HUDEP-2 (cell line): ENCODE results near the gene LPCAT4.
A peak's percentile ranks its signal among the peaks of the same experiment; 100 is the strongest.
"Not testable (repeated sequence)": the region's sequence is repeated elsewhere in the genome, so short reads cannot be mapped to it uniquely, and the experiment has no call there.

Experiments used
- DNase-seq, 76 experiments: peaks; one replicate each; lab custom pipeline; 2025; ENCODE audit not compliant: unreplicated experiment in 76 of 76; lab: John Stamatoyannopoulos, UW

Gene LPCAT4

DNA sequence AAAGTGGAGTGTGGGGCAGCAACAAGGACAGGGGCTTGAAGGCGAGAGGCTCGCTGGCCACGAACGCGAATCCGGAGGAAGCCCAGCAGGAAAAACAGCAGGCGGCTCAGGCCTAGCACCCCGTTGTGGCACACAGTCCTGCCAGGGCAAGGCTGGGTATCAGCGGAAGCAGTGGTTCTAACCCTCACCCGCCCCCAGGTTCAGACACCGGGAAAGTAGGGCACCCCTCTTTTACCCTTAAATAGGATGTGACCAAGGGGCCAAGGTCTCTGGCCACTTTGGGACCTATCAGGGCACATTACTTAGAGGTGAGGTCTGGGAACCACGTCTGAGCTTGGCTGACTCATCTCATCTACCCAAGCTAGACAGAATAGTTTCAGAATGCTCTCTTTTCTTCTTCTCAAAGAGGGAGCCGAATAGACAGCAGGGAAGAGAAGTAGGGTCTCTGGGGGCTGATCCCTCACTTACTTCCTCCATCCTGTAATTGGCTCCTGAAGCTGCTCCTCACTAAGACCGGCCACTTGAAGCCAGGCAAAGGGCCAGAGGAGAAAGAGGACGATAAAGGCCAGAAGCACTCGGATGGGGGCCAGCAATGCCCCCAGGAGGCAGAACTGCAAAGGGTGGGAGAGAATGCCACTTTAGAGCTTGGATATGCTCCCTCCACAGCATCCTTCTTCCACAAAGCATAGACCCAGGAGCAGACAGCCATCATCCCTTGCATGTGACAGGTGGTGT, 1.7 kb downstream of the LPCAT4 start:
- no peak for DNase-seq

DNA sequence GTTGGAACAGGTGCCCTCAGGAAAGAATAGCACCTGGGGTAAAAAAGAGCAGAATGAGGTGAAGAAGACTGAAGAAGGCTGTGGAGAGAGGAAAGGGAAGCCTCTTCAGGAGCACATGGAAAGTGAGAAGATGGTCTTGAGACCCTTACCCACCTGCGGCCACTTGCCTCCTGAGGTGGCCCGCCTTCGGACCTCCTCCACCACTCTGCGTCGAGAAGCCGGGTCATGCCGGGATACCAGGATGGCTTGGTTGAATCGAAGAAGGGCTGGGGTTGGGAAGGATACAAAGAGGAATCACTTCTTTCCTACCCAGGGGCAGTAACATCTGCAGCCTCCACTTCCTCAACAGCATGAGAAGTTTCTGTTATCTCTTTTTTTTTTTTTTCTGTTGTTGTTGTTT, 3.0 kb downstream of the LPCAT4 start:
- no peak for DNase-seq

DNA sequence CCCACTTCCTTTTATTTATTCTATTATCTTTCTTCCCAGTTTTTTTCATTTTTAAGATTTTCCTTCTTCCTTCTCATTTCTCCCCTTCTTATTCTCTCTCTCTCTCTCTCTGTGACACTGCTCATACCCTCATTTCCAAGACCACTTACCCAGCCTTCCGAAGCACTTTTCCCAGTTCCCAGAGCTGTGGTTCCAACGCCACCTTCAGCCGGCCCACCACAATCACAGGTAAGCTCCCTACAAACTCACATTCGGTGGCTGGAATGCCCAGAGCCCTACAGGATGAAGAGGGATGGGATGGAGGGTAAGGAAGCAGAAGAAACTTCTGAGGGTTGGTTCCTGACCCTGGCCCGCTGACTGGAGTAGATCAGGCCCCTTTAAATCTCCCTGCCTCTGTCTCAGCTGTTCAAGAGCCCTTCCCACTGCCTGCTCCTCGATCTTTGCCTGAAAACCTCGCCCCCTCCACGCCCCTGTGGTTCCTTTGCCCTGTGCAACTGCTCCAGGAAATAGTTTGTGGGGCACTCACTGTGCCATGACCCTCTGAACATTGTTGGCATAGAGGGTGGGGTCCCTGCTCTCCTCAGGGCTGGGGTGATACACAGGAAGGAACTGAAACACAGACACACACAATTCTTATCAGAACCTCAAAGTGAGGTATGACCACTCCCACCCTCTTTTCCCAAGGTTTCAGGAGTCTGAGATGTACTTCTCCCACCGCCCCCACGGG, 4.8 kb downstream of the LPCAT4 start:
- no peak for DNase-seq

DNA sequence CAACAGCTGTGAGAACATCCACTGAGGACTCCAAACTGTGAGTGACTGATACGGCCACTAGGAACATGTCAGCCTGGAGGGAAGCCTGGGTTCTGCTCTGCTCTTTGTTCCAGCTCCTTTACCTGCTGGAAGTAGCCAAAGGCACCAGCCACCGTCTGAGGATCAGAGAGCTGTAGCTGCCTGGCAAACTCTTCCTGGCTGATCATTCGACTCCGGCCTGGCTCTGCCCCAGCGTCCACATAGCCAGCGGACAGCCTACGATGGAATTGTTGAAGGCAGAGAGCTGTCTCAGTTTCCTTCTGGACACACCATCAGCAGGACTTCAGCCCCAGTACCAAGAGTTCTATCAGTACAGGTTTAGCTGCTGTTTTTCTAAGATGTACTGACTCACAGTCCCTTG, 5.7 kb downstream of the LPCAT4 start:
- DNase-seq = no peak

DNA sequence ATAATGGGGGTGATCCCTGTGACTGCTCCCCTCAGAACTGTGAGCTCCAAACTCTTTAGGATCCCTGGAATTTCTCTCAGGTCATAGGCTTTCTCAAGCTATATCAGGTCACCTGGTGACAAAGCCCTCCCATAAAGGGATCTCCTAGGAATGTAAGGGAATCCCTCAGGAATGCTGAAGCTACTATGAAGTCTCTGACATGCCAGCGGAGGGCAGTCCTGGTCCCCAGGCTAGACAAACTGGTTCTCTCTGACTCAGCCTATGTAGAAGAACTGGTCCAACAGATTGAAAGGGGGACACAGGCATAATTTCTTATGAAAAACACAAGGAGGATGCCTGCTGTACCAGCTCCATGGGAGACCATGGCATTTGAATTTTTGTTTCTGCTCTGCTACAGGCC, 6.7 kb downstream of the LPCAT4 start:
- DNase-seq = no peak

DNA sequence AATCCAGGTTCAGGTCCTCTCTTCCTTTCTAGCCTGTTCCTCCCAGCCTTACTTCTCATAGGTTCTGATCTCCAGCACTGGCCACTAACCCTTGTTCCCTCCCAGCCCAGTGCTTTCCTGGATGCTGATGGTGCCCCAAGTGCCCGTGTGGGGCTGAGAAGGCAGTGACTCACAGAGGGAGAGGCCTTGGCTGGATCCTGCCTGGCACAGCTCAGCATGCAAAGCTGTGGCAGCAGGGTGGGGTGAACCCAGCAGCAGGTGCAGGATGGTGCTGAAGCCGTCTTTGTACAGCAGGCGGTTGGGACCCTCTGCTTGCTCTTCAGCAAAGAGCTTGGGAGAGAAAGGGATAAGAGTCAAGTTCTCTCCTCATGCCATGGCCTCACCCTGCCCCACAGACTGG, 7.6 kb downstream of the LPCAT4 start:
- peak in 1 of 76 experiments; percentile 3 for DNase-seq

DNA sequence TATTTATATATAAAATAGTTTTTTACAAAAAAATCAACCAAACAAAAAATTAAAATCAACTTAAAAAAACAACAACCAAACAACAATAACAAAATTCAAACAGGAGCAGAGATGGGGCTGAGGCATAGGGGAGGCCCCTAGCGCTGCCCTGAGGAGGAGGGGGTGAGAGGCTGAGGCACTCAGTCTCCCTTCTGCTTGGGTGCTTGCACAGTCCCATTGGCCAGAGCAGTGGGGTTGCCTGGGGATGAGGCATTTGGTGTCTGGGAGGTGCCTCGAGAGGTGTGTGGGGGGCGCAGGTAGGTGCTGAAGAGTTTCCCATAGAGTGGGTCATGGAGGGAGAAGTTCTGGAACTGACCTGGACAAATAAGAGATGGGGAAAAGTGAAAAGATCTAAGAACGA, 8.0 kb downstream of the LPCAT4 start:
- DNase-seq = no peak

DNA sequence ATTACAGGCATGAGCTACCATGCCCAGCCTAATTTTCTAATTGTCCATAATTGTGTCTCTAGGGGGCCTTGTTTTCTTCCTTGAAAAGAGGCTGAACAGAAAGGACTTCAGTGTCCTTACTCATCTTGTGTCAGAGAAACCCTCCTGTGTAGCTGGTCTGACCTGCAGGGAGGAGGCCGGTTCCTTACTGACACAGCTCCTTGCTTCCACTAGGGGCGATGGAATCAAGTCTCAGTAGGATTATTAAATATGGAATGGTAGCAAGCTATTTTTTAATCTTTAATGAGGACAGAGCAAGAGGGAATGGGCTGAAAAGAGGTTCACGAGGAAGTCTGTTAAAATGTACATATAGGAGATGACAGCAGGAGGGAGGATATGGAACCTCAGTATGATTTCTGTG, 8.6 kb downstream of the LPCAT4 start:
- peak in 2 of 76 experiments; percentile 11 to 12 for DNase-seq

DNA sequence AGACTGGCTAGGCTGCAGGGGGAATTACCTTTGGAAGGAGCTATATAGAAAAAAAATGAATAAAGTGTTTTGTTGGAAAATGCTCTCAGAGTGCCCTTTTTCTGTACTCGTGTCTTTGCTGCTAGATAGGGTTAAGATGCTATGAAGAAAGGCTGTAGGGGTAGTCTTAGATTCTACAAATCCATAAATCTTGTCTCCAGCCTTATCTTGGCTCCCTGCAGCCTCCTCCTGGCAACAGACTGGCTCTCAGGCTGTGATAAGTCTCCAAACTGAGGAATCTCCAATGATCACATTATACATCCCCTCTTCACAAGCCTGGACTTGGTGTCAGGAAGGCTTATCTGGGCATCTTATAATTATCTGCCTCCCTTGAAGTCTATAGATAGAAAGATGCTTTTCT, 9.3 kb downstream of the LPCAT4 start:
- no peak for DNase-seq

DNA sequence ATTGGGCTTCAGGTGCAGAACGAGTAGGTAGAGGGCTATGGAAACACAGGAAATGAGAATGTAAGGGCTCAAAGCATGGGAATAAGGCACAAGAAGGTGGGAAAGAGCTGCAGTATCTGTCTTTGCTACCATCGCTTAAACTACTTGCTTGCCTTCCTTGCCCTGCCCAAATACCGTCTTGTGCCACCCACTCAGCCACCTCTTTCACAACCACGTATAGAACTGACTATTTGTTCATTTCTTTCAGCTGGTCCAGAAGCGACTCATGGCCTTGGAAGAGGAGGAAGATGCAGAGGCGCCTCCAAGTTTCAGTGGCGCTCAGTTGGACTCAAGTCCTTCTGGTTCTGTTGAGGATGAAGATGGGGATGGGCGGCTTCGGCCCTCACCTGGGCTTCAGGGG, 11.8 kb downstream of the LPCAT4 start:
- DNase-seq = no peak

DNA sequence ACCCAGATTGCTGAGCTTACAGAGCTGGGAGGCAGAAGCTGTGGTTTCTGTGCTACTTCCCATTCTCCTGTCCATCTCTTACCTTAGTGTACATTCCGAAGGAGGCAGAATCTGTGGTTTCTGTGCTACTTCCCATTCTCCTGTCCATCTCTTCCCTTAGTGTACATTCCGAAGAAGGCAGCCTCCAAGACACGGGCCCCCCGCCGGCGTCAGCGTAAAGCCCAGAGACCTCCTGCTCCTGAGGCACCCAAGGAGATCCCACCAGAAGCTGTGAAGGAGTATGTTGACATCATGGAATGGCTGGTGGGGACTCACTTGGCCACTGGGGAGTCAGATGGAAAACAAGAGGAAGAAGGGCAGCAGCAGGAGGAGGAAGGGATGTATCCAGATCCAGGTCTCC, 12.7 kb downstream of the LPCAT4 start:
- DNase-seq = no peak

DNA sequence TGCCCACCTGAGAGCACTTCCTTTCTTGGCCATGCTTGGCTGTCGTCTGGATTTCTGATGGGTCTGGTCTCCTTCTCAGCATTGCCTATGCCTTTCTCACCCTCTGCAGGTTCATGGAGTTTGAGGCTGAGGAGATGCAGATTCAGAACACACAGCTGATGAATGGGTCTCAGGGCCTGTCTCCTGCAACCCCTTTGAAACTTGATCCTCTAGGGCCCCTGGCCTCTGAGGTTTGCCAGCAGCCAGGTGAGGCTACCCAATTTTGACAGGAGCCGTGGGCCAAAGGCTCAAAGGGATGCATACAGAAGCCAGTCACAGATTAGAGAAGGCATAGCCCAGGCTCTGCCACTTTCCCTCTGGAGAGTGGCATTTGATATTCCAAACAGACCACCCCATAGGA, 13.4 kb downstream of the LPCAT4 start:
- no peak for DNase-seq

DNA sequence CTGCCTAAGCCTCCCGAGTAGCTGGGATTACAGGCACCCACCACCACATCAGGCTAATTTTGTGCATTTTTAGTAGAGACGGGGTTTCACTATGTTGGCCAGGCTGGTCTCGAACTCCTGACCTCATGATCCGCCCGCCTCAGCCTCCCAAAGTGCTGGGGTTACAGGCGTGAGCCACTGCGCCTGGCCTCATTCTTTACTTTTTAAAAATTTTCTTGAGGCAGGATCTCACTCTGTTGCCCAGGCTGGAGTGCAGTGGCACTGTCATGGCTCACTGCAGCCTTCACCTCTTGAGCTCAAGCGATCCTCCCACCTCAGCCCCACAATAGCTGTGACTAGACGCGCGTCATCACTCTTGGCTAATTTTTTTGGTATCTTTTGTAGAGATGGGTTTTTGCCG, 14.0 kb downstream of the LPCAT4 start:
- not testable (repeated sequence) for DNase-seq

DNA sequence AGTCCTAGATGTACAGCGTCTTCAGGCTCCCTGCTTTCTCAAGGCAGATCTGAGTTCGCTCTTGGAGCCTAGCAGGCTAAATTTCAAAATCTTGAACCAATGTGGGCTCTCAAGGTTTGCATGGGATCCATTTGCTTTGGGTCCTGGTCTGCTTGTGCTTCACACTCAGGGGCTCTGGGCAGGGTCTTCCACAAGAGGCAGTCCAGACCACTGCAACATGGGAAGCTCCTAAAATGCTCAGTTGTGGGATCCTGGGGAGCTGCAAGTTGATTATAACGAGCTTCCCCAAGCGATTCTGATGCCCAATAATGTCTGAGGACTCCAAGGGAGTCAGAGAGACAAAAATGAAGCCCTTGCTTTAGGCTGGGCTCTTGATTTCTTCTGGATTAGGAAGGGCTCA, 17.2 kb downstream of the LPCAT4 start:
- DNase-seq = no peak

DNA sequence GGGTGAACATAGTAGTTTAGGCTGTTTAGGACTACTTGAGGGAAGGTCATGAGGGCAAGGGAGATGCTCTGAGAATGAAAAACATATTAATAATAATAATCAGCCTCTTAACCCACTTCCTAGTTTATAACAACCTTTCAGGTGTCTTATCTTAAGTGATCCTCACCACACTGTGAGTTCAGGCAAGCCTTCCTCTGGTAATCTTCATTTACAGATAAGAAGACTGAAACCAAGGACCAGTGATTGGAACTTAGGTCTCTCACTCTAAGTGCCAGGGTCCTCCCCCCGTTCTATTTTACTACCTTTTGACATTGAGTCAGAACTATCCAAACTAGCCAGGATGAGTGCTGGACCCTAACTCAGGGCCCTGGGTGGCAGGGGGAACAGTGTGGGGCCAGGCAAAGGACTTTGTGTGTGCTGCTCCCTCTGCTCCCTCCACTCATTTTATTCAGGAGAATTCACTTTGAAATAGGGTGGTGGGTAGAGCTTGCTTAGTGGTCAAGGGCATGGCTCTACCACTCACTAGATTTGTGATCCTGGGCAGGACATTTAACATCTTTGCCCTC, 18.2 kb downstream of the LPCAT4 start:
- no peak for DNase-seq

DNA sequence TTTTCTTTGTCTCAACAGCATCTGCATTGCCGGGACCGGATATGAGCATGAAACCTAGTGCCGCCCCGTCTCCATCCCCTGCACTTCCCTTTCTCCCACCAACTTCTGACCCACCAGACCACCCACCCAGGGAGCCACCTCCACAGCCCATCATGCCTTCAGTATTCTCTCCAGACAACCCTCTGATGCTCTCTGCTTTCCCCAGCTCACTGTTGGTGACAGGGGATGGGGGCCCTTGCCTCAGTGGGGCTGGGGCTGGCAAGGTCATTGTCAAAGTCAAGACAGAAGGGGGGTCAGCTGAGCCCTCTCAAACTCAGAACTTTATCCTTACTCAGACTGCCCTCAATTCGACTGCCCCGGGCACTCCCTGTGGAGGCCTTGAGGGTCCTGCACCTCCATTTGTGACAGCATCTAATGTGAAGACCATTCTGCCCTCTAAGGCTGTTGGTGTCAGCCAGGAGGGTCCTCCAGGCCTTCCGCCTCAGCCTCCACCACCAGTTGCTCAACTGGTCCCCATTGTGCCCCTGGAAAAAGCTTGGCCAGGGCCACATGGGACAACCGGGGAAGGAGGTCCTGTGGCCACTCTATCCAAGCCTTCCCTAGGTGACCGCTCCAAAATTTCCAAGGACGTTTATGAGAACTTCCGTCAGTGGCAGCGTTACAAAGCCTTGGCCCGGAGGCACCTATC, 18.9 kb downstream of the LPCAT4 start:
- no peak for DNase-seq

DNA sequence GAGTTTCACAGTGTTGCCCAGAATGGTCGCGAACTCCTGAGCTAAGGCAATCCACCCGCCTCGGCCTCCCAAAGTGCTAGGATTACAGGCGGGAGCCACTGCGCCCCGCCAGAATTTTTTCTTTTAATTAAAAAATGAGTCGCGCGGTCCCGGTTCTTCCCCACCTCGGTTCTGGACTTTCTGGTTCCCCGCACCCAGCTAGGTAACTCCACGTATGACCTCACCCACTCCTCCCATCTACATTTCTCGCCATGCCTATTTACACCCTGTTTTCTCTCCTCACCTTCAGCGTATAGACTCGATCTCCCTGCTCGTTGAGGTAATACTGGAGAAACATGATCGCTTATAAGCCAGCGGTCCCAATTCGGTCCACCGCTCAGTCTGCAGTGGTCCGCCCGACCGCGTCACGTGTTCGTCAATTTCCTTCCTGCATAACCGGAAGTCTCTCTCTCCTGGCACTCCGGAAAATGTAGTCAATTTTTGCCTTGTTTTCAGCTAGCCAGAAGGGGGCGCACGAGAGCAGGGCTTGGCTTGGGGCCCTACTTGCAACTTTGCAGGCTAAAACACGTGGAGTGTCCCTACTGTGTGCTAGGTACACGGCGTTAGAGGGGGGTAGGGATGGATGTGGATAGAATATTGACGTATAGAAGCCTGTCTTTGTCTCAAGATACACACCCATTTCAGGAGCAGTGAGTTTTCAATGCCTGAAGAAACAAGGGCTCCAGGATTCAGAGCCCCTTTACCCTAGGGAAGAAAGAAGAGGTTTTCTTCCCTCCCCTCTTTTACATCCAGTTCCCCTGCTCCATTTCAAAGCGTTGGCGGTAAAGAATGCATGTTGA, 24.0 kb downstream of the LPCAT4 start, which contains the start of the genes NOP10 and NUTM1:
Gene NOP10, minus strand, starts transcription at position 400 of the 839 bp plus-strand sequence. Its CDS starts 63 bp downstream, at position 337.
Gene NUTM1, plus strand, starts transcription at position 579 of the 839 bp plus-strand sequence. CDS start 382 bp downstream, outside the sequence.
- DNase-seq = peak in 75 of 76 experiments; percentile 41 to 94 (median 88)

DNA sequence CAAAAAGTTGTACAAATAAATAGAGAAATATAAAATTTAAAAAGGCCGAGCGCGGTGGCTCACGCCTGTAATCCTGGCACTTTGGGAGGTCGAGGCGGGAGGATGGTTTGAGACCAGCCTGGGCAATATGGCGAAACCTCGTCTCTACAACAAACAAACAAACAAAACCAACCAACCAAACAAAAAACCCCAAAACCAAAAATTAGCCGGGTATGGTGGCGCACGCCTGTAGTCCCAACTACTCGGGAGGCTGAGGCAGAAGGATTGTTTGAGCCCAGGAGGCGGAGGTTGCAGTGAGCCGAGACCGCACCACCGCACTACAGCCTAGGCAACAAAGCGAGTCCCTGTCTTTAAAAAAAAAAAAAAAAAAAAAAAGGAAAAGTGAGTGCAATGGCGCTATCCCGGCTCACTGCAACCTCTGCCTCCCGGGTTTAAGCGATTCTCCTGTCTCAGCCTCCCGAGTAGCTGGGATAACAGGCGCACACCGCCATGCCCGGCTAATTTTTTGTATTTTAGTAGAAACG, 24.7 kb downstream of the LPCAT4 start:
- DNase-seq = peak in 1 of 76 experiments; percentile 7

DNA sequence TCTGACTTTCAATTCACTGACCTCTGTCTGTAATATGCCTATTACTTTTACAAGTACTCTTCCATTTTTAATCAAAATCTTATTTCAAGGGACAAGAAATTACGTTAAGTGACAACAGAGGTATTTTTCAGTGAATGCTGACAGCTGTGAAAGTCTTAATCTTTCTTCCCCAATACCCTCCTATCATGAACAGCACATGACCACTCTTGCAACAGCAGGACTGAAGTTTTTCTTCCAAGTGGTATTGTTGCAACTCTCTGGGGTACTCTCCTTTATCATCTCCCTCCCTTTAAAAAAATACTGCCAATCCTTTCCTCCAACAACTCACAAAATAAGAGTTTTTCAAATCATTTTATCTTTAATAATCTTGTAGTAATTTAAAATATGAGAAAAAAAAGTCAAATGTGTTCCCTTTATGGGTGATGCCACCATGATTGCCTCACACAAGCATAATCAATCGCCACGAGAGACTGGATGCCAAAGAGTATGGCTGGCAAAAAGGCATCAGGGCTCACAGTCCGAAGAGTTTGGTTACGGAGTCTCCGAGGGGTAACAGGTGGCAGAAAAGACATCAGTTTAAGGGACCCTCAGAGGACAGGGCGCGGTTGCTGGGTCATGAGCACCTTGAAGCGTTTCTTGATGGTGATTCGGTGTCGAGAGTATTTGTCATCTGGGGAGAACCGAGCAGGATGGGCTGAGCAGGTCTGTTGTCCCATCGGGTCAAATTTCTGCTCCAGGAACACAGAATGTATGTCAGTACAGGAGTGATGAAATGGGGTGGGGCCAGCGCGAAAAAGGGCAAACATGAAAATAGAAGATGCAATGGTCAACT, 25.4 kb downstream of the LPCAT4 start:
- no peak for DNase-seq
